GM12874 (cell line): ENCODE data around the gene TRAF3IP1.

Experiments
- CTCF ChIP-seq: IDR thresholded peaks from 2 replicates; pipeline ENCODE4 v1.5.1; 2011; ENCODE audit warnings: low read depth, mild to moderate bottlenecking, control low read depth, low read length, moderate library complexity; ENCODE audit not compliant: insufficient read depth

TRAF3IP1 gene

DNA sequence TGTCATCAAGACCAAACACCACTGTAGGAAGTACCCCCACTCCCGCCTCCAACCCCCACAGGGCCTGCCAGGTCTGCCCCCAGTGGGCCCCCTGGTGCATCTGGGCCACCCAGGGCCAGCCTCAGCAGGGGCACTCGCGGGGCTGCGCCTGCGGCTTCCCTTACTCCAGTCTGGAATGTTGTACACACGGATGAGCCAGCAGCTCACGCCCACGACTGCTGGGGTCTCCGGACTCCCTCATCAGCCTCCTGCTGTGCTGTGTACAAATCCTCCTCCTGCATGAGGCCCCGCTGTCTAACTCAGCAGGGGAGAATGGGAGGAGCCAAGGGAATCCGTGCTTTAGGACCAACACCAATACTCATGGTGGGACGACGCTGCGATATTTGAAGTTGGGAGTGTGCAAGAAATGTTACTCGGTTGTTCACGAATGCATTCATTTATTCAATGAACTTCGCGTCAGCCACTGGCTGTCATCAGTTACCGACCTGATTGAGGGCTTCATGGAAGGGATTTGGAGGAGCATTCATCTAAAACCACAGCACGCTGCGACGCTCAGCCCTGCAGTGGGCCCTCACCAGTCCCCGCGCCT lies 105.8 kb downstream of the TRAF3IP1 start:
- no peak for TF ChIP-seq CTCF

- TF ChIP-seq CTCF, result no peak
Measured at GRCh38 chr2:238426568-238427434, 106.5 kb downstream of the TRAF3IP1 start, which contains the start of gene ASB1. ASB1 (plus strand) TSS chr2:238426927; CDS start chr2:238427071, 144 bp downstream.

- no peak for TF ChIP-seq CTCF
Measured at GRCh38 chr2:238427435-238428162, 107.3 kb downstream of the TRAF3IP1 start.

DNA sequence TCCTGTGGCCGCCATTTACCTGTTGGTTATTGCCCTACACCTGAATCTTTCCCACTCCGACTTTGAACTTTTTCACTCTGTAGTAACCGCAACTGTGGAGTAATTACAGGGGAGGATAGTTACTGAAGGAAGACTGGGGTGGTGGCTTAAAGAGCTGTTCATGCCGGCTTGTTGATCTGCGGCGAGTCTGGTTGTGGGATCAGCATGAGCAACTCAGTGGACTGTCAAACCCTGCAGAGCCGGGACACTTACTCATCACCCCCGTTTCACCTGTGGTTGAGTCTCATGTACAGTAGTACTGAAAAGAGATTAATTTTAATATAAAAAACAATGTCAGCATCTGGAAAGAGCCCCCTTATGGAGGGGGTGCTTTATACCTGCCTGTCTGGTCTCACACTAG lies 108.5 kb downstream of the TRAF3IP1 start:
- TF ChIP-seq CTCF, result no peak

DNA sequence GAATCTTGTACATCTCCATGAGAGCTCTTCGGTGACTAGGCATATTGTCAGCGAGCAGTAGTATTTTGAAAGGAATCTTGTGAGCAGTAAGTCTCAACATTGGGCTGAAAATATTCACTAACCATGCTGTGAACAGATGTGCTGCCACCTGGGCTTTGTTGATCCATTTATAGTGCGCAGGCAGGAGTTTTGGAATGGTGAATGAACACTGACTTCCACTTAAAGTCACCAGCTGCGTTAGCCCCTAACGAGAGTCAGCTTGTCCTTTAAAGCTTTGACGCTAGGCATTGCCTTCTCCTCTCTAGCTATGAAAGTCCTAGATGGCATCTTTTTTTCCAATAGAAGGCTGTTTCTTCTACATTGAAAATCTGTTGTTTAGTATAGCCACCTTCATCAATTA lies 110.5 kb downstream of the TRAF3IP1 start:
- TF ChIP-seq CTCF, result no peak

DNA sequence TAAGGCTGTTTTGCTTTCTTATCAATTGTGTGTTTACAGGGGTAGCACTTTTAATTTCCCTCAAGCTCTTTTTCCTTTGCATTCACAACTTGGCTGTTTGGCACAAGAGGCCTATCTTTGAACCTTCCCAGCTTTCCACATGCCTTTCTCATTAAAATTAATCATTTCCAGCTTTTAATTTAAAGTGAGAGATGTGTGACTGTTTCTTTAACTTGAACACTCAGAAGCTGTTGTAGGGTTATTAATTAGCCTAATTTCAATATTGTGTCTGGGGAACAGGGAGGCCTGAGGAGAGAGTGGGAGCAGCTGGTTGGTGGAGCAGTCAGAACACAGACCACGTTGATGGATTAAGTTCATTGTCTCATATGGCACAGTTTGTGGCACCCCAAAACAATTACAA lies 111.1 kb downstream of the TRAF3IP1 start:
- TF ChIP-seq CTCF, result no peak

- TF ChIP-seq CTCF, result no peak
Measured at GRCh38 chr2:238433300-238433915, 113.1 kb downstream of the TRAF3IP1 start.
